IMR-90 (cell line): ENCODE data around the gene TIMM50.

Experiments used
- BHLHE40 ChIP-seq: fragments of 150-350 bp; IDR thresholded peaks from 2 replicates; pipeline ENCODE4 v1.6.1; 2016; ENCODE audit warnings: mild to moderate bottlenecking, low read depth, low read length
- CEBPB ChIP-seq: IDR thresholded peaks from 2 replicates; pipeline ENCODE4 v1.6.1; 2012; ENCODE audit warnings: low read depth, low read length, improper control_type of control experiment
- CHD1 ChIP-seq: IDR thresholded peaks from 2 replicates; pipeline ENCODE4 v1.6.1; 2012; ENCODE audit warnings: low read depth, low read length, improper control_type of control experiment
- ELK1 ChIP-seq: fragments of 150-350 bp; IDR thresholded peaks from 2 replicates; pipeline ENCODE4 v1.6.1; 2016; ENCODE audit warnings: low read depth, mild to moderate bottlenecking, low read length, moderate library complexity, borderline replicate concordance
- POLR2A ChIP-seq: IDR thresholded peaks from 2 replicates; pipeline ENCODE4 v1.6.1; 2012; ENCODE audit warnings: mild to moderate bottlenecking, low read depth, low read length
- RAD21 ChIP-seq: IDR thresholded peaks from 2 replicates; pipeline ENCODE4 v1.6.1; 2012; ENCODE audit warnings: low read length, improper control_type of control experiment
- RCOR1 ChIP-seq: IDR thresholded peaks from 2 replicates; pipeline ENCODE4 v1.6.1; 2012; ENCODE audit warnings: mild to moderate bottlenecking, low read length, improper control_type of control experiment; ENCODE audit not compliant: insufficient replicate concordance
- RFX5 ChIP-seq: IDR thresholded peaks from 2 replicates; pipeline ENCODE4 v1.8.0; 2012; ENCODE audit warnings: low read depth, mild to moderate bottlenecking, low read length, moderate library complexity
- USF2 ChIP-seq: fragments of 150-350 bp; IDR thresholded peaks from 2 replicates; pipeline ENCODE4 v1.6.1; 2017; ENCODE audit warnings: mild to moderate bottlenecking, antibody characterized with exemption, low read length, low read depth
- TF ChIP-seq, protein P1 (sequence below): conservative IDR thresholded peaks from 2 replicates; pipeline ENCODE4 v1.5.1; 2012; ENCODE audit warnings: mild to moderate bottlenecking, low read depth, low read length, improper control_type of control experiment

DNA sequence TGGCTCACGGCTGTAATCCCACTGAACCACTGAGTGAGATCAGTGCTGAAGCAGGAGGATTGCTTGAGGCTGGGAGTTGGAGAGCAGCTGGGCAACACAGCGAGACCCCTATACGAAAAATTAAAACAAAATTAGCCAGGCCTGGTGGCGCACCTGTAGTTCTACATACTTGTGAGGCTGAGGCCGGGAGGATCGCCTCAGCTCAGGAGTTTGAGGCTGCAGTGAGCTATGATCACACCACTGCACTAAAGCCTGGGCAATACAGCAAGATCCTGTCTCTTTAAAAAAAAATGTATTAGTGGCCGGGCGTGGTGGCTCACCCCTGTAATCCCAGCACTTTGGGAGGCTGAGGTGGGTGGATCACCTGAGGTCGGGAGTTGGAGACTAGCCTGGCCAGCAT is 28.0 kb downstream of the TIMM50 start:
- TF ChIP-seq, protein P1, sequence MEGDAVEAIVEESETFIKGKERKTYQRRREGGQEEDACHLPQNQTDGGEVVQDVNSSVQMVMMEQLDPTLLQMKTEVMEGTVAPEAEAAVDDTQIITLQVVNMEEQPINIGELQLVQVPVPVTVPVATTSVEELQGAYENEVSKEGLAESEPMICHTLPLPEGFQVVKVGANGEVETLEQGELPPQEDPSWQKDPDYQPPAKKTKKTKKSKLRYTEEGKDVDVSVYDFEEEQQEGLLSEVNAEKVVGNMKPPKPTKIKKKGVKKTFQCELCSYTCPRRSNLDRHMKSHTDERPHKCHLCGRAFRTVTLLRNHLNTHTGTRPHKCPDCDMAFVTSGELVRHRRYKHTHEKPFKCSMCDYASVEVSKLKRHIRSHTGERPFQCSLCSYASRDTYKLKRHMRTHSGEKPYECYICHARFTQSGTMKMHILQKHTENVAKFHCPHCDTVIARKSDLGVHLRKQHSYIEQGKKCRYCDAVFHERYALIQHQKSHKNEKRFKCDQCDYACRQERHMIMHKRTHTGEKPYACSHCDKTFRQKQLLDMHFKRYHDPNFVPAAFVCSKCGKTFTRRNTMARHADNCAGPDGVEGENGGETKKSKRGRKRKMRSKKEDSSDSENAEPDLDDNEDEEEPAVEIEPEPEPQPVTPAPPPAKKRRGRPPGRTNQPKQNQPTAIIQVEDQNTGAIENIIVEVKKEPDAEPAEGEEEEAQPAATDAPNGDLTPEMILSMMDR = no peak
- TF ChIP-seq POLR2A (no peak), CEBPB (no peak), USF2 (no peak), RAD21 (no peak), RFX5 (no peak), ELK1 (no peak), BHLHE40 (no peak), RCOR1 (no peak), CHD1 (no peak)
